Pancreas (tissue), 10 donors: Measurements from ENCODE around the gene PAQR4. TPM values are rescaled to one million over a fixed set of nuclear protein-coding genes. Genes with fewer than 3 reads are reported as not detected.

Experiments used
- ATAC-seq, 4 donors: fragments of 200-7000 bp; cut with Tn5 transposase; one replicate each; pipeline versions ENCODE4 v1.8.0 to v1.9.1; 2020; ENCODE audit warnings: mild to moderate bottlenecking in 4 of 4, moderate library complexity in 4 of 4
- DNase-seq, 6 donors: peaks; one replicate each; pipeline ENCODE4 v3.0.0-alpha.2; 2020
- FAIRE-seq: peaks from 2 replicates; lab custom pipeline; 2012; peaks lifted over from hg19 to GRCh38; lab: Jason Lieb, UNC
- H3K27ac ChIP-seq, 4 donors: fragments of 200-600 bp; sonication (generic); 1 replicate in 3 of 4; 2 replicates in 1 of 4; pipeline versions ENCODE4 v1.5.0 to v1.8.0; 2020
- H3K27me3 ChIP-seq, 4 donors: fragments of 200-600 bp; one replicate each; pipeline ENCODE4 v1.8.0; 2021
- H3K36me3 ChIP-seq, 3 donors: fragments of 200-600 bp; sonication (generic) in 1 of 3; one replicate each; pipeline versions ENCODE4 v1.5.0 to v1.8.0; 2020 to 2021
- H3K4me1 ChIP-seq, 3 donors: fragments of 200-600 bp; one replicate each; pipeline ENCODE4 v1.8.0; 2021
- H3K4me3 ChIP-seq, 4 donors: fragments of 200-600 bp; sonication (generic) in 2 of 4; one replicate each; pipeline versions ENCODE4 v1.5.0 to v1.8.0; 2020 to 2021
- H3K9me3 ChIP-seq, 4 donors: fragments of 200-600 bp; one replicate each; pipeline ENCODE4 v1.8.0; 2021
- WGBS, 2 donors: extraction: QIAGEN DNeasy Blood & Tissue Kit; methylation state at CpG; one replicate each; pipeline ENCODE4 v1.1.7; 2013; 5-methylcytosine and 5-hydroxymethylcytosine counted together
- intact Hi-C, 3 donors: fragments of 100-400 bp; cut with DNase I; formaldehyde crosslinking; loops; one replicate each; pipeline versions ENCODE4 v1.11.1 to v1.14.2; 2022
- polyA plus RNA-seq, 2 donors: library from polyadenylated mRNA; stranded (reverse); fragments of 200-250 nt; gene quantifications; one replicate each; pipeline ENCODE4 v1.2.3, GENCODE V29; 2013
- total RNA-seq, 6 donors: library from RNA; stranded (reverse); fragmentation: NEBNext Ultra II Directional in 4 of 6; extraction: Animal tissue kit (Norgen Biotek cat#: 25700) in 4 of 6; gene quantifications; one replicate each; pipeline versions ENCODE4 v1.2.1 to v1.2.4, GENCODE V29; 2021 to 2023
- TF ChIP-seq, protein P1 (sequence below), 4 donors: fragments of 200-600 bp; sonication (generic) in 3 of 4; IDR thresholded peaks; one replicate each; pipeline versions ENCODE4 v1.5.0 to v1.8.0; 2021; ENCODE audit warnings: antibody characterized with exemption in 4 of 4
- donor health status: healthy with polysubstance abuse.
- donor health status: DM: no; HTN: no; CAD: no; lungs with moderate emphysema.
- donor health status: DM: no; HTN: no; CAD: no.
- donor health status: control.
- donor health status: control.
- donor health status: Bipolar disorder and iron deficiency.
- donor health status: DM: yes; HTN: yes; CAD: no.
- donor health status: DM: no; HTN: no; CAD: no.
- donor health status: DM: no; HTN: no; CAD: no.
- donor health status: DM: yes; HTN: yes; CAD: no.

PAQR4 gene
- total and polyA plus RNA-seq, 8 donors = 5.3 to 12.5 (median 6.6) TPM

DNA sequence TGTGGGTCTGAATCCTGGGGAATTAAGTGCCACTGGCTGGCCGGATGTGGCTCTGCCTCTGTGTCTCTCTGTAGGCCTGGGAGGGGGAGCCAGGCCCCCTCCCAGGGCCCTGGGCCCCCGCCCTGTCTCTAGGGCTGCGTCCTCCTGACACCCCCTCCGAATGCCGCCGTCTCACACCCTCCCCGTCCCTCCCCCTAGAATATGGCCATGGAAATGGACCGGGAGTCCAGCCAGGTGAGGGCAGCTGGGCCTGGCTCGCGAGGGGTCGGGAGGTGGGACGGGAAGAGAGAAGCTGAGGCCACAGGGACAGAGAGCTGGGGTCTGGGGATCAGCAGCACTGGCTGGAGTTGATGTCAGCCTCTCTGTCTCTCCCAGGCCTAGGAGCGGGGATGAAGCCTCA is 27.1 kb downstream of the PAQR4 start:
- WGBS, 2 donors = 86 to 87% methylated on average over 12 to 13 of the region's 13 CpGs
- Histone ChIP-seq H3K27ac (no peak overlapping the region), H3K4me3 (no peak overlapping the region), H3K9me3 (no peaks in the 10 kb centered on the region), H3K36me3 (no peaks in the 10 kb centered on the region), H3K27me3 (no peaks in the 10 kb centered on the region), H3K4me1 (no peaks in the 10 kb centered on the region)
- intact Hi-C loops = no loop called here
- DNase-seq = peak in 1 of 6 donors; percentile 60
- no peak for FAIRE-seq
- no peak for ATAC-seq
- TF ChIP-seq, protein P1, sequence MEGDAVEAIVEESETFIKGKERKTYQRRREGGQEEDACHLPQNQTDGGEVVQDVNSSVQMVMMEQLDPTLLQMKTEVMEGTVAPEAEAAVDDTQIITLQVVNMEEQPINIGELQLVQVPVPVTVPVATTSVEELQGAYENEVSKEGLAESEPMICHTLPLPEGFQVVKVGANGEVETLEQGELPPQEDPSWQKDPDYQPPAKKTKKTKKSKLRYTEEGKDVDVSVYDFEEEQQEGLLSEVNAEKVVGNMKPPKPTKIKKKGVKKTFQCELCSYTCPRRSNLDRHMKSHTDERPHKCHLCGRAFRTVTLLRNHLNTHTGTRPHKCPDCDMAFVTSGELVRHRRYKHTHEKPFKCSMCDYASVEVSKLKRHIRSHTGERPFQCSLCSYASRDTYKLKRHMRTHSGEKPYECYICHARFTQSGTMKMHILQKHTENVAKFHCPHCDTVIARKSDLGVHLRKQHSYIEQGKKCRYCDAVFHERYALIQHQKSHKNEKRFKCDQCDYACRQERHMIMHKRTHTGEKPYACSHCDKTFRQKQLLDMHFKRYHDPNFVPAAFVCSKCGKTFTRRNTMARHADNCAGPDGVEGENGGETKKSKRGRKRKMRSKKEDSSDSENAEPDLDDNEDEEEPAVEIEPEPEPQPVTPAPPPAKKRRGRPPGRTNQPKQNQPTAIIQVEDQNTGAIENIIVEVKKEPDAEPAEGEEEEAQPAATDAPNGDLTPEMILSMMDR (IDR thresholded peaks at IDR 0.05) = no peak

DNA sequence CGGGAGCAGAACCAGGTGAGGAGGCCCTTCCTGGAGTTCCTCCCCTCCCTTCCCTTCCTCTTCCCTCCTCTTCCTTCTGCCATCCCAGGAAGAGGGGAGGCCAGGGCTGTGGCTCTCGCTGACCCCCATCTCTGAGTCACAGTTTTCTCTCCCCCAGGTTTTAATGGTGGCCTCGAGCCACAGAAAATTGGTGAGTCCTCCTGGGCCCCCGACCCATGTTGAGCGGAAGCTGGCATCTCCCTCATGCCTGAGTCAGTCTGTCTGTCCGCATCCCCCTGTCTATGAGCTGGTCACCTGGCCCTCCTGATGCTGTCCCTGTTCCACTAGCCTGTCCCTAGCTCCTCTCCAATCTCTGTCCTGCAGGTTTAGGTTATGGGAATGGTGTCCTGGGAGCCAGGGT is 30.8 kb downstream of the PAQR4 start:
- no peaks in the 10 kb centered on the region for H3K9me3 ChIP-seq
- no peak overlapping the region for H3K27ac ChIP-seq
- FAIRE-seq (no peak), ATAC-seq (no peak), DNase-seq (no peak)
- 85 to 91% methylated on average over 6 of the region's 6 CpGs for WGBS, 2 donors
- TF ChIP-seq, protein P1 (IDR thresholded peaks at IDR 0.05) = no peak
- H3K4me1 ChIP-seq = no peaks in the 10 kb centered on the region
- H3K36me3 ChIP-seq = no peaks in the 10 kb centered on the region
- intact Hi-C loops = no loop called here
- no peaks in the 10 kb centered on the region for H3K27me3 ChIP-seq
- no peak overlapping the region for H3K4me3 ChIP-seq

DNA sequence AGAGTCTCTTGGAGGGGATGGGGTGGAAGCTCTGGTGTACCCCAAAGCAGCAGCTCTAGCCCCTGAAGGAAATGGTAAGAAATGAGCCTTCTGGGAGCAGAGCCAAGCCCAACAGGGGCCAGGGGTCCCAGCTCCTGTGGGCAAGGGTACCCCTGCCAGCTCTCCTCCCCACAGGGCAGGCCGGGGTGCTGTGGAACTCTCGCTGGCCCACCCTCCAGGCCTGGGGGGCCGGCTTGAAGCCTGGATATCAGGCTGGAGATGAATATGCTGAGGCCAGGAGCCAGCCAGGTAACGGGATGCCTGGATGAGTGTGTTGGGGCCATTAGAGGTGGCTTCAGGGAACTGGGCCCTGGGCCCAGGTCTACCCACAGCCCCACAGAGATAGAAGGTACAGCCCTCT is 31.4 kb downstream of the PAQR4 start:
- FAIRE-seq (no peak), ATAC-seq (no peak), DNase-seq (peak in 1 of 6 donors; percentile 70)
- H3K36me3 ChIP-seq = no peaks in the 10 kb centered on the region
- no peak overlapping the region for H3K27ac ChIP-seq
- 86 to 91% methylated on average over 4 of the region's 4 CpGs for WGBS, 2 donors
- no peaks in the 10 kb centered on the region for H3K9me3 ChIP-seq
- H3K4me1 ChIP-seq = peaks cover 0 to under 1% (median under 1%) of the 10 kb centered on the region in 3 donors
- no peak overlapping the region for H3K4me3 ChIP-seq
- intact Hi-C loops = no loop called here
- H3K27me3 ChIP-seq = no peaks in the 10 kb centered on the region
- TF ChIP-seq, protein P1 (IDR thresholded peaks at IDR 0.05) = no peak

GRCh38 chr16:3001316-3001715 is 32.2 kb downstream of the PAQR4 start:
- TF ChIP-seq, protein P1 (IDR thresholded peaks at IDR 0.05) = no peak
- H3K4me1 ChIP-seq = peaks cover 4 to 8% (median 8%) of the 10 kb centered on the region in 3 donors
- H3K9me3 ChIP-seq = no peaks in the 10 kb centered on the region
- no peaks in the 10 kb centered on the region for H3K36me3 ChIP-seq
- 85 to 91% methylated on average over 12 of the region's 12 CpGs for WGBS, 2 donors
- intact Hi-C loops = no loop called here
- ATAC-seq = no peak
- no peak overlapping the region for H3K27ac ChIP-seq
- H3K27me3 ChIP-seq = no peaks in the 10 kb centered on the region
- peak in 1 of 6 donors; percentile 77 for DNase-seq
- H3K4me3 ChIP-seq = no peak overlapping the region
- FAIRE-seq = no peak

- TF ChIP-seq, protein P1 (IDR thresholded peaks at IDR 0.05) = peak in 1 of 4 donors; percentile 41
- ATAC-seq = peak; percentile 80 to 94 (median 84)
- Histone ChIP-seq H3K27me3 (no peaks in the 10 kb centered on the region), H3K9me3 (no peaks in the 10 kb centered on the region), H3K4me3 (peak overlapping the region in 2 of 4 donors; percentile 13 to 51), H3K4me1 (peaks cover 23 to 32% (median 31%) of the 10 kb centered on the region in 3 donors), H3K27ac (no peak overlapping the region), H3K36me3 (no peaks in the 10 kb centered on the region)
- intact Hi-C loops = no loop called here
- 6 to 8% methylated on average over 47 to 58 of the region's 58 CpGs for WGBS, 2 donors
- peak; percentile 82 for FAIRE-seq
- DNase-seq = peak; percentile 97 to 99 (median 99)
Observed at GRCh38 chr16:3003582-3004270, 34.6 kb downstream of the PAQR4 start.
